Measurements from ENCODE around the gene CACNA2D1.

- TF ChIP-seq POLR2A (IDR thresholded peaks at IDR 0.05; ENCODE audit: extremely low read depth, insufficient read length) = no peak
- TF ChIP-seq CTCF (IDR thresholded peaks at IDR 0.05; ENCODE audit: low read depth, low read length) = no peak
Observed at GRCh38 chr7:82442492-82443035, 1.0 kb downstream of the CACNA2D1 start.
